ENCODE data around the gene ZNF445.
"Not testable (repeated sequence)": the region's sequence is repeated elsewhere in the genome, so short reads cannot be mapped to it uniquely, and the experiment has no call there.

ZNF445 gene

DNA sequence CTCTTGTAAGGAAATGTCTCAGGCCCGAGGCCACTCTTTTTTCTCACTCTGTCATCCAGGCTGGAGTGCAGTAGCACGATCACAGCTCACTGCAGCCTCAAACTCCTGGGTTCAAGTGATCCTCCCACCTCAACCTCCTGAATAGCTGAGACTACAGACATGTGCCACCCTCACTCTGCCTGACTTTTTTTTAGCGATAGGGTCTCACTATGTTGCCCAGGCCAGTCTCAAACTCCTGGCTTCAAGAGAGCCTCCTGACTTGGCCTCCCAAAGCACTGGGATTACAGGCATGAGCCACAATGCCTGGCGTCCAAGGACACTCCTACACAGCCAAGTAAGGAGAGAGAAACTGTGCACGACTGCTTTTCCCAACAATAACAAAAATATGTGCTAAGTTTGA lies 7.6 kb downstream of the ZNF445 start:
- no peaks in the 10 kb centered on the region for H3F3A ChIP-seq (ENCODE audit: insufficient read depth)
- H3K27ac ChIP-seq (ENCODE audit: low read depth, low read length) = no peak overlapping the region
- H3K9ac ChIP-seq (ENCODE audit: low read length) = no peak overlapping the region
- H3K9me3 ChIP-seq (ENCODE audit: insufficient read depth, low read length) = no peaks in the 10 kb centered on the region
- H2AFZ ChIP-seq (ENCODE audit: low read depth, low read length, severe bottlenecking) = no peak overlapping the region
- H3K27me3 ChIP-seq (ENCODE audit: low read length) = no peaks in the 10 kb centered on the region
- H3K36me3 ChIP-seq (ENCODE audit: low read length) = peaks cover 2% of the 10 kb centered on the region; the same call in 1 of the 2 replicates
- H3K4me3 ChIP-seq (ENCODE audit: insufficient read depth, low read length, poor library complexity, severe bottlenecking) = no peak overlapping the region
- H3K79me2 ChIP-seq (ENCODE audit: insufficient read depth, low read length) = peaks cover 42% of the 10 kb centered on the region
- H4K20me1 ChIP-seq (ENCODE audit: low read depth, low read length) = no peaks in the 10 kb centered on the region
- no peak overlapping the region for H3K4me2 ChIP-seq (ENCODE audit: low read depth, low read length, poor library complexity, severe bottlenecking)
- H3K9me2 ChIP-seq (replicated peaks; ENCODE audit: insufficient read depth, low read length) = no peaks in the 10 kb centered on the region
- no peak for TF ChIP-seq EZH2phosphoT487 (conservative IDR thresholded peaks at IDR 0.05; ENCODE audit: low read length)
- TF ChIP-seq, protein P1, sequence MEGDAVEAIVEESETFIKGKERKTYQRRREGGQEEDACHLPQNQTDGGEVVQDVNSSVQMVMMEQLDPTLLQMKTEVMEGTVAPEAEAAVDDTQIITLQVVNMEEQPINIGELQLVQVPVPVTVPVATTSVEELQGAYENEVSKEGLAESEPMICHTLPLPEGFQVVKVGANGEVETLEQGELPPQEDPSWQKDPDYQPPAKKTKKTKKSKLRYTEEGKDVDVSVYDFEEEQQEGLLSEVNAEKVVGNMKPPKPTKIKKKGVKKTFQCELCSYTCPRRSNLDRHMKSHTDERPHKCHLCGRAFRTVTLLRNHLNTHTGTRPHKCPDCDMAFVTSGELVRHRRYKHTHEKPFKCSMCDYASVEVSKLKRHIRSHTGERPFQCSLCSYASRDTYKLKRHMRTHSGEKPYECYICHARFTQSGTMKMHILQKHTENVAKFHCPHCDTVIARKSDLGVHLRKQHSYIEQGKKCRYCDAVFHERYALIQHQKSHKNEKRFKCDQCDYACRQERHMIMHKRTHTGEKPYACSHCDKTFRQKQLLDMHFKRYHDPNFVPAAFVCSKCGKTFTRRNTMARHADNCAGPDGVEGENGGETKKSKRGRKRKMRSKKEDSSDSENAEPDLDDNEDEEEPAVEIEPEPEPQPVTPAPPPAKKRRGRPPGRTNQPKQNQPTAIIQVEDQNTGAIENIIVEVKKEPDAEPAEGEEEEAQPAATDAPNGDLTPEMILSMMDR (IDR thresholded peaks at IDR 0.05; ENCODE audit: insufficient read depth, low read length, poor library complexity, severe bottlenecking) = no peak

DNA sequence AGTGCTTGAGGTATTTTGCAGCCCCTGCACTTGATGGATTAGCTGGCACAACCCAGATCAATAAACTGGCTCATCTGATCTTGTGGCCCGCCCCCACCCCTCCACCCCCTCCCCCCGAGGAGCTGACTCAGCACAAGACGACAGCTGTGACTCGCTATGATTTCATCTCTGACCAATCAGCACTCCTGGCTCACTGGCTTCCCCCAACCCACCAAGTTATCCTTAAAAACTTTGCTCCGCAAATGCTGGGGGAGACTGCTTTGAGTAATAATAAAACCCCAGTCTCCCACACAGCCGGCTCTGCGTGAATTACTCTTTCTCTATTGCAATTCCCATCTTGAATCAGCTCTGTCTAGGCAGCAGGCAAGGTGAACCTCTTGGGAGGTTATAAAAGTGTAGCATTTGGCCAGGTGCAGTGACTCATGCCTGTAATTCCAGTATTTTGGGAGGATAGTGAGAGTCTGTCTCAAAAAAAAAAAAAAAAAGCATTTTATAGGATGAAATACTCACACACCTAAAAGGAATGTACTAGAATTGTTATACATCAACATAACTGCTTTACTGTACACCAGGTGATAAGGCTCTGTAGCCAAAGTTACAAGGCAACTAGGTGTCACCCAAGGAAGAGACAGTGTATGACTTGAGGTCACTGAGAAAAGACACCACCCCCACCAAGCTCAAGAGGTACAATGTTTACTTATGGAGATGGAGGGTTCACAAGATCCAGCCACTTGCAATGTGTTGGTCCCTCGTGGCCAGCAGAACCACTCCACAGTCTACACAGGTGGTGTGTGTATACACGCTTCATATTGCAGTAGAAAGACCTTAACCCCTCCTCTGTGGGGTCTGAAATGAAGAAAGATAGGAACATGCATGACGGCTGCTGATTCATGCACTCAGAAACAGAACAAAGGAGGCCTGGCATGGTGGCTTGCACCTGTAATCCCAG lies 8.6 kb downstream of the ZNF445 start:
- no peak overlapping the region for H2AFZ ChIP-seq (ENCODE audit: low read depth, low read length, severe bottlenecking)
- H3K9me3 ChIP-seq (ENCODE audit: insufficient read depth, low read length) = no peaks in the 10 kb centered on the region
- no peaks in the 10 kb centered on the region for H3K27me3 ChIP-seq (ENCODE audit: low read length)
- H3K9ac ChIP-seq (ENCODE audit: low read length) = no peak overlapping the region
- H3F3A ChIP-seq (ENCODE audit: insufficient read depth) = no peaks in the 10 kb centered on the region
- peaks cover 8% of the 10 kb centered on the region for H3K36me3 ChIP-seq (ENCODE audit: low read length)
- H3K4me3 ChIP-seq (ENCODE audit: insufficient read depth, low read length, poor library complexity, severe bottlenecking) = no peak overlapping the region
- peaks cover 32% of the 10 kb centered on the region for H3K79me2 ChIP-seq (ENCODE audit: insufficient read depth, low read length)
- no peak for TF ChIP-seq EZH2phosphoT487 (conservative IDR thresholded peaks at IDR 0.05; ENCODE audit: low read length)
- TF ChIP-seq, protein P1 (IDR thresholded peaks at IDR 0.05; ENCODE audit: insufficient read depth, low read length, poor library complexity, severe bottlenecking) = no peak
- no peaks in the 10 kb centered on the region for H3K9me2 ChIP-seq (replicated peaks; ENCODE audit: insufficient read depth, low read length)
- no peak overlapping the region for H3K27ac ChIP-seq (ENCODE audit: low read depth, low read length)
- H4K20me1 ChIP-seq (ENCODE audit: low read depth, low read length) = no peaks in the 10 kb centered on the region
- H3K4me2 ChIP-seq (ENCODE audit: low read depth, low read length, poor library complexity, severe bottlenecking) = no peak overlapping the region

DNA sequence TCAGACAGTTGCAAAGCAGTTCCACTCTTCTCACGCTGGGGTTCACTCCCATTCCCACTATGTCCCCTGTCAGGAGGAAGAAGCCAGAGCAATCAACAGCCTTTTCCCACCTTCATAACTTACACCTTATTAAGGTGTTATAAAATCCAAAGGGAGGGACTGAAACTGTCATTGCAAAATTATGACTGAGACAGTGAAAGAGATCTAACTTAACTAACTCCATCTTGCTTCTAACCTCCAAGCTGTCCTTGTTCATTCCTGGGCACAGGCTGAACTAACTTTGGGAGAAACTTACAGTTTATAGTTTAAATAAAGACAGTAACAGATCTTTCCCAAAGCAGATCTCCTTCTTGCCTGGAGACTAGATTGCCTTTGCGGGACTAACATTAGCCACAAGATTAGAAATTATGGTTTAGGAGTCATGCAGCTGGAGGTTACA lies 9.4 kb downstream of the ZNF445 start:
- not testable (repeated sequence) for H3K9ac ChIP-seq (ENCODE audit: low read length); H3K9me2 ChIP-seq (replicated peaks; ENCODE audit: insufficient read depth, low read length); H2AFZ ChIP-seq (ENCODE audit: low read depth, low read length, severe bottlenecking); H3K4me3 ChIP-seq (ENCODE audit: insufficient read depth, low read length, poor library complexity, severe bottlenecking); H3K4me2 ChIP-seq (ENCODE audit: low read depth, low read length, poor library complexity, severe bottlenecking); H3K36me3 ChIP-seq (ENCODE audit: low read length); H3K27me3 ChIP-seq (ENCODE audit: low read length); H3K27ac ChIP-seq (ENCODE audit: low read depth, low read length); H3F3A ChIP-seq (ENCODE audit: insufficient read depth); H4K20me1 ChIP-seq (ENCODE audit: low read depth, low read length); H3K9me3 ChIP-seq (ENCODE audit: insufficient read depth, low read length)
- peaks cover 28% of the 10 kb centered on the region for H3K79me2 ChIP-seq (ENCODE audit: insufficient read depth, low read length)

DNA sequence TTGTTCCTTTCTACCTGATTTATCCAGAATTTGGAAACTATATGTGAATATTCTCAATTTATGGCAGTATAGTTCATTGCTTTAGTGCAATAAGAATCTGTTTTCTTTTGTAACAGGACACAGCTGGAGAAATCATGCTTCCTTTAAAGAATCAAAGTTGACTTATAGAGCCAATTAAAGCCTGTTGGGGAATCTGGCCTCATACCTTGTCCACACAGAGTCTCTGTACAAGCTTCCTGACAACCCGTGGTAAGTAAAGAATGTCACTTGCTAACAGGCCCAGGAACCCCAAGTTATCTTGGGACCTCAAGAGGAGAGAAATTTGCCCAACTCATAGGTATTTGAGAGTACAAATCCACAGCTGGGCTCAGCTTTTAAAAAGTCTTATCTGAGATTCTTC lies 10.2 kb downstream of the ZNF445 start:
- Histone ChIP-seq H3F3A (ENCODE audit: insufficient read depth) (no peaks in the 10 kb centered on the region), H3K4me2 (ENCODE audit: low read depth, low read length, poor library complexity, severe bottlenecking) (no peak overlapping the region), H3K27ac (ENCODE audit: low read depth, low read length) (no peak overlapping the region), H3K4me3 (ENCODE audit: insufficient read depth, low read length, poor library complexity, severe bottlenecking) (no peak overlapping the region), H4K20me1 (ENCODE audit: low read depth, low read length) (no peaks in the 10 kb centered on the region), H2AFZ (ENCODE audit: low read depth, low read length, severe bottlenecking) (no peak overlapping the region), H3K79me2 (ENCODE audit: insufficient read depth, low read length) (peaks cover 20% of the 10 kb centered on the region), H3K27me3 (ENCODE audit: low read length) (no peaks in the 10 kb centered on the region), H3K9ac (ENCODE audit: low read length) (no peak overlapping the region), H3K9me2 (replicated peaks; ENCODE audit: insufficient read depth, low read length) (no peaks in the 10 kb centered on the region), H3K9me3 (ENCODE audit: insufficient read depth, low read length) (no peaks in the 10 kb centered on the region), H3K36me3 (ENCODE audit: low read length) (peaks cover 11% of the 10 kb centered on the region)
- no peak for TF ChIP-seq EZH2phosphoT487 (conservative IDR thresholded peaks at IDR 0.05; ENCODE audit: low read length)
- TF ChIP-seq, protein P1 (IDR thresholded peaks at IDR 0.05; ENCODE audit: insufficient read depth, low read length, poor library complexity, severe bottlenecking) = no peak

DNA sequence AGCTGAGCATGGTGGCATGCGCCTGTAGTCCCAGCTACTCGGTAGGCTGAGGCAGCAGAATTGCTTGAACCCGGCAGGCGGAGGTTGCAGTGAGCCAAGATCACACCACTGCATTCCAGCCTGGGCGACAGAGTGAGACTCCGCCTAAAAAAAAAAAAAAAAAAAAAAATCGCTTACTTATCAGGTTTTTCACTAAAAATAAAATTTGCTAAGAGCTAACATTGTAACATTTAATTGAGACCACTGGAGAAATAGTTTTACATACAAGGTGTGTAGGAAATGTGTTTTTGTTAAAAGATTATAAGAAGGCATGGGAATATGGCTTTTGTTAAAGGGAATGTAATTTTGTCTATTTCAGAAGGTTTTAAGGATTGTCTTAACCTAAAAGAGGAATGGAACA lies 12.6 kb downstream of the ZNF445 start:
- not testable (repeated sequence) for H3K9ac ChIP-seq (ENCODE audit: low read length); H3F3A ChIP-seq (ENCODE audit: insufficient read depth); H3K27ac ChIP-seq (ENCODE audit: low read depth, low read length); H2AFZ ChIP-seq (ENCODE audit: low read depth, low read length, severe bottlenecking); H3K9me2 ChIP-seq (replicated peaks; ENCODE audit: insufficient read depth, low read length); H3K79me2 ChIP-seq (ENCODE audit: insufficient read depth, low read length); H4K20me1 ChIP-seq (ENCODE audit: low read depth, low read length); H3K4me2 ChIP-seq (ENCODE audit: low read depth, low read length, poor library complexity, severe bottlenecking); H3K4me3 ChIP-seq (ENCODE audit: insufficient read depth, low read length, poor library complexity, severe bottlenecking); H3K27me3 ChIP-seq (ENCODE audit: low read length)
- Histone ChIP-seq H3K9me3 (ENCODE audit: insufficient read depth, low read length) (peaks cover 16% of the 10 kb centered on the region; the same call in 1 of the 2 replicates), H3K36me3 (ENCODE audit: low read length) (peaks cover 14% of the 10 kb centered on the region)
